GM19043 (cell line): ENCODE measurements around the gene PPFIA4.
A peak's percentile ranks its signal among the peaks of the same experiment; 100 is the strongest.
"Not testable (repeated sequence)": the region's sequence is repeated elsewhere in the genome, so short reads cannot be mapped to it uniquely, and the experiment has no call there.

Experiments used
- ATAC-seq: cut with Tn5 transposase; IDR thresholded peaks from one replicate; pipeline ENCODE4 v1.9.1; 2021; ENCODE audit warnings: low read depth; ENCODE audit not compliant: unreplicated experiment

Gene PPFIA4

GRCh38 chr1:203011582-203011981 is 14.7 kb upstream of the PPFIA4 start:
- no peak for ATAC-seq

- ATAC-seq: no peak
These were observed 9.2 kb upstream of the PPFIA4 start for GRCh38 chr1:203017061-203017460.

GRCh38 chr1:203017692-203018091 is 8.6 kb upstream of the PPFIA4 start:
- no peak for ATAC-seq

- ATAC-seq: not testable (repeated sequence)
These were observed 3.4 kb upstream of the PPFIA4 start for GRCh38 chr1:203022855-203023254.

GRCh38 chr1:203025686-203026030 is 633 bp upstream of the PPFIA4 start:
- no peak for ATAC-seq

GRCh38 chr1:203026666-203027663 is 674 bp downstream of the PPFIA4 start:
- ATAC-seq: no peak

GRCh38 chr1:203028067-203028783 is 1.9 kb downstream of the PPFIA4 start:
- no peak for ATAC-seq

GRCh38 chr1:203028784-203029553 is 2.7 kb downstream of the PPFIA4 start:
- ATAC-seq: no peak

GRCh38 chr1:203031467-203031866 is 5.2 kb downstream of the PPFIA4 start:
- no peak for ATAC-seq

- ATAC-seq: no peak
These were observed 7.0 kb downstream of the PPFIA4 start for GRCh38 chr1:203033287-203033686.

GRCh38 chr1:203033917-203034316 is 7.6 kb downstream of the PPFIA4 start:
- no peak for ATAC-seq

GRCh38 chr1:203034422-203035110 is 8.3 kb downstream of the PPFIA4 start:
- ATAC-seq: no peak

GRCh38 chr1:203035111-203036000 is 9.1 kb downstream of the PPFIA4 start:
- ATAC-seq: no peak

- ATAC-seq: no peak
These were observed 9.8 kb downstream of the PPFIA4 start for GRCh38 chr1:203036135-203036534.

GRCh38 chr1:203036537-203036936 is 10.2 kb downstream of the PPFIA4 start:
- ATAC-seq: no peak

GRCh38 chr1:203037509-203038190 is 11.4 kb downstream of the PPFIA4 start:
- no peak for ATAC-seq

GRCh38 chr1:203038217-203038741 is 12.0 kb downstream of the PPFIA4 start:
- peak; percentile 65 for ATAC-seq

- no peak for ATAC-seq
These were observed 12.8 kb downstream of the PPFIA4 start for GRCh38 chr1:203038891-203039608.
